ENCODE data around the gene JOSD2.

Gene JOSD2

GRCh38 chr19:50510121-50510670, 795 bp downstream of the JOSD2 start:
- TF ChIP-seq CTCF (IDR thresholded peaks at IDR 0.05; ENCODE audit: low read depth, low read length) = no peak
- H3K4me3 ChIP-seq (ENCODE audit: low read depth, low read length) = peak overlapping the region; percentile 90
- DNase-seq (ENCODE audit: low read depth, low spot score) = peak; percentile 13
- in situ Hi-C loops (cut with HindIII; ENCODE audit: low sequenced_read_pairs) = no loop called here

DNA sequence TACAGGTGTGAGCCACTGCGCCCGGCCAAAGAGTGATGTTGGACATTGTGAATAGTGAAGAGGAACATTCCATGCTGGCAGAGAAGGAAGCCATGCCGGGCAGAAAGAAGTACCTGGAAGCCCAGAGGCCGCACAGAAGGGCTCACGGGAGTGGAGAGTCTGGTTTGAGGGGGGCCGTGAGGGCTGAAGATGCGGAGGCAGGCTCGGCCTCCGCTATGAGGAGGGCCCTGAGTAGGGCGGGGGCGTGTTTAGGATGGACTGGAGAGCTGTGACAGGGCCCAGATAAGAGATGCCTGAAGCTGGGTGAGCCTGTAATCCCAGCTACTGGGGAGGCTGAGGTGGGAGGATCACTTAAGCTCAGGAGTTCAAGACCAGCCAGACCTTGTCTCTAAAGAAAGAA, 1.6 kb downstream of the JOSD2 start:
- no peak overlapping the region for H3K4me3 ChIP-seq (ENCODE audit: low read depth, low read length)
- in situ Hi-C loops (cut with HindIII; ENCODE audit: low sequenced_read_pairs) = no loop called here
- TF ChIP-seq CTCF (IDR thresholded peaks at IDR 0.05; ENCODE audit: low read depth, low read length) = no peak
- DNase-seq (ENCODE audit: low read depth, low spot score) = no peak

- H3K4me3 ChIP-seq (ENCODE audit: low read depth, low read length) = no peak overlapping the region
- DNase-seq (ENCODE audit: low read depth, low spot score) = no peak
- in situ Hi-C loops (cut with HindIII; ENCODE audit: low sequenced_read_pairs) = no loop called here
- no peak for TF ChIP-seq CTCF (IDR thresholded peaks at IDR 0.05; ENCODE audit: low read depth, low read length)
Measured at GRCh38 chr19:50508843-50509190, 2.2 kb downstream of the JOSD2 start.

GRCh38 chr19:50507376-50507775, 3.6 kb downstream of the JOSD2 start:
- DNase-seq (ENCODE audit: low read depth, low spot score) = no peak
- no peak overlapping the region for H3K4me3 ChIP-seq (ENCODE audit: low read depth, low read length)
- TF ChIP-seq CTCF (IDR thresholded peaks at IDR 0.05; ENCODE audit: low read depth, low read length) = no peak

GRCh38 chr19:50506700-50507099, 4.3 kb downstream of the JOSD2 start:
- TF ChIP-seq CTCF (IDR thresholded peaks at IDR 0.05; ENCODE audit: low read depth, low read length) = no peak
- in situ Hi-C loops (cut with HindIII; ENCODE audit: low sequenced_read_pairs) = no loop called here
- no peak for DNase-seq (ENCODE audit: low read depth, low spot score)
- no peak overlapping the region for H3K4me3 ChIP-seq (ENCODE audit: low read depth, low read length)

More at GRCh38 chr19:50507376-50507775, 3.6 kb downstream of the JOSD2 start:
- in situ Hi-C loops (cut with HindIII; ENCODE audit: low sequenced_read_pairs) = no loop called here

GRCh38 chr19:50505856-50506611, 5.0 kb downstream of the JOSD2 start:
- no peak for TF ChIP-seq CTCF (IDR thresholded peaks at IDR 0.05; ENCODE audit: low read depth, low read length)
- H3K4me3 ChIP-seq (ENCODE audit: low read depth, low read length) = no peak overlapping the region
- no peak for DNase-seq (ENCODE audit: low read depth, low spot score)
- in situ Hi-C loops (cut with HindIII; ENCODE audit: low sequenced_read_pairs) = no loop called here

All from astrocyte of the spinal cord (primary cell).